ENCODE data around the gene KREMEN2. TPM values are rescaled to one million over a fixed set of nuclear protein-coding genes. Genes with fewer than 3 reads are reported as not detected.

The KREMEN2 gene
- total and polyA plus RNA-seq, 5 donors from 2014 or later, result not detected

- Histone ChIP-seq H3K36me3 (ENCODE audit: control insufficient read depth, insufficient read depth, low read length) (no peaks in the 10 kb centered on the region), H3K27me3 (ENCODE audit: control insufficient read depth, insufficient read depth, low read length) (no peaks in the 10 kb centered on the region), H3K27ac (ENCODE audit: insufficient read depth, low read length, poor library complexity, severe bottlenecking) (no peak overlapping the region), H3K4me1 (ENCODE audit: control insufficient read depth, insufficient read depth, low read length, poor library complexity, severe bottlenecking) (peaks cover 11% of the 10 kb centered on the region), H3K9me3 (ENCODE audit: control insufficient read depth in 2 of 2, low read length in 2 of 2) (no peaks in the 10 kb centered on the region), H3K4me3 (ENCODE audit: low read depth, low read length) (no peak overlapping the region)
- no peak for ATAC-seq (ENCODE audit: low read depth in 2 of 2)
- H3K27ac Mint-ChIP-seq, result peak overlapping the region in 1 of 3 donors; percentile 84
- DNase-seq, result no peak
- H3K9me3 Mint-ChIP-seq, result no peaks in the 10 kb centered on the region
- peaks cover 19% of the 10 kb centered on the region for H3K27me3 Mint-ChIP-seq
- peak overlapping the region in 1 of 4 donors; percentile 79 for H3K4me3 Mint-ChIP-seq
- no peaks in the 10 kb centered on the region for H3K36me3 Mint-ChIP-seq
- H3K4me1 Mint-ChIP-seq, result peaks cover 0 to 15% (median 4%) of the 10 kb centered on the region in 4 donors
Observed at GRCh38 chr16:2985893-2986355, 21.8 kb downstream of the KREMEN2 start.

GRCh38 chr16:2986623-2987188 lies 22.6 kb downstream of the KREMEN2 start:
- Histone ChIP-seq H3K27me3 (ENCODE audit: control insufficient read depth, insufficient read depth, low read length) (no peaks in the 10 kb centered on the region), H3K27ac (ENCODE audit: insufficient read depth, low read length, poor library complexity, severe bottlenecking) (no peak overlapping the region), H3K4me3 (ENCODE audit: low read depth, low read length) (no peak overlapping the region), H3K4me1 (ENCODE audit: control insufficient read depth, insufficient read depth, low read length, poor library complexity, severe bottlenecking) (peaks cover 9% of the 10 kb centered on the region), H3K36me3 (ENCODE audit: control insufficient read depth, insufficient read depth, low read length) (no peaks in the 10 kb centered on the region), H3K9me3 (ENCODE audit: control insufficient read depth in 2 of 2, low read length in 2 of 2) (no peaks in the 10 kb centered on the region)
- Mint-ChIP-seq H3K36me3 (no peaks in the 10 kb centered on the region), H3K4me1 (peaks cover 0 to 10% (median 2%) of the 10 kb centered on the region in 4 donors), H3K4me3 (no peak overlapping the region), H3K27ac (no peak overlapping the region), H3K27me3 (peaks cover 16% of the 10 kb centered on the region), H3K9me3 (no peaks in the 10 kb centered on the region)
- no peak for ATAC-seq (ENCODE audit: low read depth in 2 of 2)
- no peak for DNase-seq

- Histone ChIP-seq H3K4me3 (ENCODE audit: low read depth, low read length) (no peak overlapping the region), H3K27ac (ENCODE audit: insufficient read depth, low read length, poor library complexity, severe bottlenecking) (no peak overlapping the region), H3K9me3 (ENCODE audit: control insufficient read depth in 2 of 2, low read length in 2 of 2) (no peaks in the 10 kb centered on the region), H3K36me3 (ENCODE audit: control insufficient read depth, insufficient read depth, low read length) (no peaks in the 10 kb centered on the region), H3K27me3 (ENCODE audit: control insufficient read depth, insufficient read depth, low read length) (no peaks in the 10 kb centered on the region), H3K4me1 (ENCODE audit: control insufficient read depth, insufficient read depth, low read length, poor library complexity, severe bottlenecking) (peaks cover 9% of the 10 kb centered on the region)
- no peaks in the 10 kb centered on the region for H3K9me3 Mint-ChIP-seq
- no peaks in the 10 kb centered on the region for H3K36me3 Mint-ChIP-seq
- H3K4me1 Mint-ChIP-seq, result peaks cover 0 to 7% (median 0%) of the 10 kb centered on the region in 4 donors
- ATAC-seq (ENCODE audit: low read depth in 2 of 2) (no peak), DNase-seq (no peak)
- no peak overlapping the region for H3K4me3 Mint-ChIP-seq
- peaks cover 14% of the 10 kb centered on the region for H3K27me3 Mint-ChIP-seq
- H3K27ac Mint-ChIP-seq, result no peak overlapping the region
Observed at GRCh38 chr16:2987286-2987685, 23.2 kb downstream of the KREMEN2 start.

GRCh38 chr16:2987833-2988232 lies 23.8 kb downstream of the KREMEN2 start:
- ATAC-seq (ENCODE audit: low read depth in 2 of 2), result no peak
- no peaks in the 10 kb centered on the region for H3K9me3 ChIP-seq (ENCODE audit: control insufficient read depth in 2 of 2, low read length in 2 of 2)
- H3K27me3 ChIP-seq (ENCODE audit: control insufficient read depth, insufficient read depth, low read length), result no peaks in the 10 kb centered on the region
- no peaks in the 10 kb centered on the region for H3K9me3 Mint-ChIP-seq
- H3K27me3 Mint-ChIP-seq, result peaks cover 10% of the 10 kb centered on the region
- H3K4me3 ChIP-seq (ENCODE audit: low read depth, low read length), result no peak overlapping the region
- H3K4me1 ChIP-seq (ENCODE audit: control insufficient read depth, insufficient read depth, low read length, poor library complexity, severe bottlenecking), result peaks cover 9% of the 10 kb centered on the region
- H3K27ac ChIP-seq (ENCODE audit: insufficient read depth, low read length, poor library complexity, severe bottlenecking), result no peak overlapping the region
- H3K27ac Mint-ChIP-seq, result no peak overlapping the region
- H3K36me3 Mint-ChIP-seq, result no peaks in the 10 kb centered on the region
- peaks cover 0 to 6% (median 0%) of the 10 kb centered on the region in 4 donors for H3K4me1 Mint-ChIP-seq
- H3K36me3 ChIP-seq (ENCODE audit: control insufficient read depth, insufficient read depth, low read length), result no peaks in the 10 kb centered on the region
- H3K4me3 Mint-ChIP-seq, result no peak overlapping the region
- DNase-seq, result no peak

GRCh38 chr16:2988590-2989099 lies 24.6 kb downstream of the KREMEN2 start:
- no peak for ATAC-seq (ENCODE audit: low read depth in 2 of 2)
- no peak for DNase-seq
- no peaks in the 10 kb centered on the region for H3K36me3 ChIP-seq (ENCODE audit: control insufficient read depth, insufficient read depth, low read length)
- Mint-ChIP-seq H3K4me3 (peak overlapping the region in 2 of 4 donors; percentile 10 to 42), H3K27ac (no peak overlapping the region), H3K27me3 (peaks cover 10% of the 10 kb centered on the region), H3K36me3 (no peaks in the 10 kb centered on the region), H3K9me3 (no peaks in the 10 kb centered on the region), H3K4me1 (peaks cover 0 to 3% (median 0%) of the 10 kb centered on the region in 4 donors)
- no peaks in the 10 kb centered on the region for H3K27me3 ChIP-seq (ENCODE audit: control insufficient read depth, insufficient read depth, low read length)
- no peak overlapping the region for H3K27ac ChIP-seq (ENCODE audit: insufficient read depth, low read length, poor library complexity, severe bottlenecking)
- peaks cover 4% of the 10 kb centered on the region for H3K4me1 ChIP-seq (ENCODE audit: control insufficient read depth, insufficient read depth, low read length, poor library complexity, severe bottlenecking)
- no peaks in the 10 kb centered on the region for H3K9me3 ChIP-seq (ENCODE audit: control insufficient read depth in 2 of 2, low read length in 2 of 2)
- H3K4me3 ChIP-seq (ENCODE audit: low read depth, low read length), result no peak overlapping the region

GRCh38 chr16:2990891-2991290 lies 26.8 kb downstream of the KREMEN2 start:
- Histone ChIP-seq H3K27ac (ENCODE audit: insufficient read depth, low read length, poor library complexity, severe bottlenecking) (no peak overlapping the region), H3K9me3 (ENCODE audit: control insufficient read depth in 2 of 2, low read length in 2 of 2) (no peaks in the 10 kb centered on the region), H3K4me1 (ENCODE audit: control insufficient read depth, insufficient read depth, low read length, poor library complexity, severe bottlenecking) (no peaks in the 10 kb centered on the region), H3K4me3 (ENCODE audit: low read depth, low read length) (no peak overlapping the region), H3K27me3 (ENCODE audit: control insufficient read depth, insufficient read depth, low read length) (no peaks in the 10 kb centered on the region), H3K36me3 (ENCODE audit: control insufficient read depth, insufficient read depth, low read length) (no peaks in the 10 kb centered on the region)
- H3K36me3 Mint-ChIP-seq, result no peaks in the 10 kb centered on the region
- H3K27me3 Mint-ChIP-seq, result peaks cover 6% of the 10 kb centered on the region
- no peaks in the 10 kb centered on the region for H3K4me1 Mint-ChIP-seq
- DNase-seq, result no peak
- no peak overlapping the region for H3K27ac Mint-ChIP-seq
- H3K4me3 Mint-ChIP-seq, result no peak overlapping the region
- no peak for ATAC-seq (ENCODE audit: low read depth in 2 of 2)
- H3K9me3 Mint-ChIP-seq, result no peaks in the 10 kb centered on the region

GRCh38 chr16:2991566-2992261 lies 27.6 kb downstream of the KREMEN2 start:
- H3K4me3 Mint-ChIP-seq, result no peak overlapping the region
- no peaks in the 10 kb centered on the region for H3K9me3 Mint-ChIP-seq
- H3K27me3 Mint-ChIP-seq, result peaks cover 6% of the 10 kb centered on the region
- no peak overlapping the region for H3K27ac Mint-ChIP-seq
- no peaks in the 10 kb centered on the region for H3K36me3 Mint-ChIP-seq
- H3K9me3 ChIP-seq (ENCODE audit: control insufficient read depth in 2 of 2, low read length in 2 of 2), result no peaks in the 10 kb centered on the region
- H3K36me3 ChIP-seq (ENCODE audit: control insufficient read depth, insufficient read depth, low read length), result no peaks in the 10 kb centered on the region
- no peaks in the 10 kb centered on the region for H3K27me3 ChIP-seq (ENCODE audit: control insufficient read depth, insufficient read depth, low read length)
- H3K4me3 ChIP-seq (ENCODE audit: low read depth, low read length), result no peak overlapping the region
- H3K4me1 Mint-ChIP-seq, result no peaks in the 10 kb centered on the region
- no peak overlapping the region for H3K27ac ChIP-seq (ENCODE audit: insufficient read depth, low read length, poor library complexity, severe bottlenecking)
- DNase-seq, result no peak
- no peaks in the 10 kb centered on the region for H3K4me1 ChIP-seq (ENCODE audit: control insufficient read depth, insufficient read depth, low read length, poor library complexity, severe bottlenecking)
- ATAC-seq (ENCODE audit: low read depth in 2 of 2), result no peak
